SK-N-MC (cell line): ENCODE data around the gene AKAP9.

Source experiments
- EZH2 ChIP-seq: fragments of 200-600 bp; sonication (generic); IDR thresholded peaks from one replicate; pipeline ENCODE4 v1.6.1; 2017; ENCODE audit warnings: antibody characterized with exemption
- POLR2AphosphoS5 ChIP-seq: IDR thresholded peaks from 2 replicates; pipeline ENCODE4 v1.6.1; 2012; ENCODE audit warnings: mild to moderate bottlenecking, low read depth, low read length, borderline replicate concordance

DNA sequence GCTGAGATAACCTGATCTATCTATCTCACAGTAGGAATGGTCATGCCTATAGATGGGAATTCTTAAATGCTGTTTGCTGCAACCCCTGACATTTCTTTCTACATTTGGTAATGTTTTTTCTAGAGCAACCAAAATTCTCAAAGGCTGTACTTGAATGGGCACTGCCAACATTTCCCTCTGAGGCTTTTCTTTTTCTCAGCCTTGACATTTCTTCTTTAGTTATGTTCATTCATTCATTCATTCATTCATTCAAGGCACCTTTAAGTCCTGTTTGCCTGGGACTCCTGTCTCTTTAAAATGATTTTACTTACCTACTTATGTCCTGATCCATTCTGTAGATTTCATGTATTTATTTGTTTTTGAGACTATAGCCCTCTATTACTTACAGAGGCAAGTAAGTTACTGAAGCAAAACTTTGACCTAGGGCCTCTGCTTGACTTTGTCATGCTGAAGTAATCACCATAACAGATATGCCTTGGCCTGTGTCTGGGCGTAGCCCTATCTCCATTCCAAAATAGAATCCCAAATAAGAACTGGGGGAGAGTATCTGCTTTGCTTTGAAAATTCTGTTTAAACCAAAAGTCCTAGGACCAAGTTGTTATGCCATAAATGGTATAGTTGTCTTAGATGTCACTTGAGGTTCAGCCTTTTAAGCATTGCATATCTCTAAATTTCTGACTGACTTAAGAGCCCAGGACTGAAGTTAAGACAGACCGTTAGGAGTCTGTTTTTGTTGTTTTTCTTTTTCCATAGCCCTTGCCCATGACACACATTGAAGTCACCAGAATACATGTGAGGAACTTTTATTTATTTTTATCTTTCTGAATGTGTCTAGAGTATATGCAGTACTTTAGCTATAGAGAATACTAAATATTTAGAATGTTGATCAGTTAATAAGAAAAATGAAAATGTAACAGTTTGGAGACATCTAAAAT is 59.2 kb downstream of the AKAP9 start:
- TF ChIP-seq EZH2 (no peak), POLR2AphosphoS5 (no peak)
